COLO668 (cell line): ENCODE measurements around the gene CXCL5.
"Not testable (repeated sequence)": the region's sequence is repeated elsewhere in the genome, so short reads cannot be mapped to it uniquely, and the experiment has no call there.

Source experiments
- DNase-seq: peaks from one replicate; lab custom pipeline; 2025; ENCODE audit not compliant: unreplicated experiment; lab: John Stamatoyannopoulos, UW

The CXCL5 gene

GRCh38 chr4:73974352-73974751 lies 24.1 kb downstream of the CXCL5 start:
- DNase-seq, result no peak

DNA sequence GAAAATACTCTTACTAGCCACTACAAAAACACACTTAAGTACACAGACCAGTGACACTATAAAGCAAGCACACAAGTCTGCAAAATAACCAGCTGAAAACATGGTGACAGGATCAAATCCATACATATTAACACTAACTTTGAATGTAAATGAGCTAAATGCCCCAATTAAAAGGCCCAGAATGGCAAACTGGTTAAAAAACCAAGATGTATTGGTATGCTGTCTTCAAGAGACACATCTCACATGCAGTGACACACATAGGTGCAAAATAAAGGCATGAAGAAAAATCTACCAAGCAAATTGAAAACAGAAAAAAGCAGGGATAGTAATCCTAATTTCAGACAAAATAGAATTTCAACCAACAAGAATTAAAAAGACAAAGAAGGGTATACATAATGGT lies 27.5 kb downstream of the CXCL5 start:
- no peak for DNase-seq

GRCh38 chr4:73970011-73970410 lies 28.5 kb downstream of the CXCL5 start:
- no peak for DNase-seq

GRCh38 chr4:73967866-73968265 lies 30.6 kb downstream of the CXCL5 start:
- DNase-seq, result no peak

DNA sequence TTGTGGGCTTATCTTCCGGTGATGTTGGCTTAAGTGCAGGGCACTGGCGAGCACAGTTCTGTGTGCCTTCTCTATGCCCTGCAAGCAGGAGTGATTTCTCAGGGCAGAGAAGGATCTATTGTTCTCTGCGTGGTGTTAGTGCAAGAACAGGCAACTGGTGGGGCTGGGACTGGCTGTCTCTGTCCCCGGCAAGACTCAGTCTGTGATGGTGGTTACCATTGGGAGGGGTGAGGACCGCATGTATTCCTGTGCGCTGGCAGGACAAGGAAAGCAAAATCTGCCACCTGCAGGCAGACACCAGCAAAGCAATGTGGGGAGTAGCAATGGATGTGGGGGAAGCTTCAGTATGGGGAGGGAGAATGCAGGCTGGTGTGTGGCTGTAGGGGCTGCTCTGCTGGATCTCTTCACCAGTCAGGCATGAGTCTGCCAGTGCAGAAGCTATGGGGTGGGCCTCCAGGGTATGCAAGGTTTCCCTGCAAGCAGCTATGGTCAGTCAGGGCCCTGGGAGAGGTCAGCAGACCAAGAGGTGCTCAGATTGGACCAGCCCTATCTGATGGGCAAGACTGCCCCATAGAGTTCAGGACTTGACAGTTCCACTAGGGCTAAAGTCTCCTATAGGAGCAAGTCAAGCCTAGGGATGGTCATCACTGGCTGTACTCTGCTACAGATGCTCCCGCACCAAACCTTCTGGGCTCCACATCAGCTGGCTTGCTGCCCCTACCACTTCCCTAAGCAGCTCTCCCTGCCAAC lies 33.4 kb downstream of the CXCL5 start:
- DNase-seq, result no peak

GRCh38 chr4:73962724-73963123 lies 35.8 kb downstream of the CXCL5 start:
- no peak for DNase-seq

DNA sequence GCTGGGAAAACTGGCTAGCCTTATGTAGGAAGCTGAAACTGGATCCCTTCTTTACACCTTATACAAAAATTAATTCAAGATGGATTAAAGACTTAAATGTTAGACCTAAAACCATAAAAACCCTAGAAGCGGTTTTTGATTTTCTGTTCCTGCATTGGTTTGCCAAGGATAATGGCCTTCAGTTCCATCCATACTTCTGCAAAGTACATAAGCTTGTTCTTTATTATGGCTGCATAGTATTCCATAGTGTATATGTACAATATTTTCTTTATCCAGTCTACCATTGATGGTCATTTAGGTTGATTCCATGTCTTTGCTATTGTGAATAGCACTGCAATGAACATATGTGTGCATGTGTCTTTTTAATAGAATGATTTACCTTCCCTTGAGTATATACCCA lies 39.4 kb downstream of the CXCL5 start:
- DNase-seq, result not testable (repeated sequence)

- DNase-seq, result no peak
These were observed 46.1 kb downstream of the CXCL5 start for GRCh38 chr4:73952352-73952751.

DNA sequence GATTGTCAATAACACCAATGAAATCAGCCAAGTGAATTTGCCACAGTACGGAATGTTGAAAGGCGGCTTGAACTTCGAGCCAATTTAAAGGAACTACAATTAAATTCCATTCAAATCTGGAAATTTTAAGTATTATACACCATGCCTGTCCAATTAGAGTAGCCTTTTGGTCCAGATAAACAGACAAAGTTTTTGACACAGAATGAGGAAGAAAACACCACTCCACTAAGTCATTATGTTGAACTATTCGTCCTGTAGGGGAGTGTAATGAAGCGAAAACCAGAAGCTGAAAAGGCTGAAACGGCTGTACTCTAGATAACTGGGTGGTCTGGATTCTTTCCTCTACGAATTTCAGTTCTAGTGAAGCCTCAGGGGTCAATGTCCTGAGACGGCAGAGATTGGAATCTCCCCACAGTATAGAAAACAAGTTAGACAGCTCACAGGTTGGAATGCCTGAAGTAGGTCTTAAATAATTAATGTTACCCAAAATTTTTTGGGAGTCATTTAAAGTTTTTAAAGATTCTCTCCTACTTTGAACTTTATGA lies 48.0 kb downstream of the CXCL5 start:
- DNase-seq, result not testable (repeated sequence)

DNA sequence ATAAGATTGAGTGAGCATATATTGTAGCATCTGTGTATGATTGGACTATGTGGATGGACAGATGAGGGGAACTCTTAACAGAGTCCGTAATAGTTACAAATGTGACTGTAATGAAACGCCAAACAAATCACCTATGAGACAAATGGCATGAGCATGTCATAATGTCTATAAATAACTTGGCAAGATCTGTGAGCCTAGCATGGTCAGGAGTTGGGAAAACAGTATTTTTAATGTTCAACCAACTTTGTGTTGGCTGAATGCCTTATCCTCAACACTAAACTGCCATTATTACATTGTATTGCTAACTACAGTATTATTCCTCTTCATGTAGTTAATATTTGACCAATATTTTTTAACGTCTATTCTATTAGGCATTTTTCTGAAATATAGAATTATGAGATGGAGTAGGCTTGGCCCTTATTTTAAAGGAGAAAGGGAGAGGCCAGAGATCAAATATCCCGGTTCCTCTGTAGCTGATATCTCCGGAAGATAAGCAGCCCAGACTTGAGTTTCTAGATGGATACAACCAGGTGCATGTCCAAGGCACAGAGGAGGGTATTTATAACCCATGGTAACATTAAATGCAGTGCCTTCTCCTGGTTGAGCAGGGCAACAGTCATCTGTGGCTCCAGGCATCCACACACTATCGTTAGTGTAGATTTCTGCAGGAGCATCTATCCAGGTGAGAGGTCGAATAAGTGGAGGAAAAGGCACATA lies 49.3 kb downstream of the CXCL5 start:
- DNase-seq, result no peak

DNA sequence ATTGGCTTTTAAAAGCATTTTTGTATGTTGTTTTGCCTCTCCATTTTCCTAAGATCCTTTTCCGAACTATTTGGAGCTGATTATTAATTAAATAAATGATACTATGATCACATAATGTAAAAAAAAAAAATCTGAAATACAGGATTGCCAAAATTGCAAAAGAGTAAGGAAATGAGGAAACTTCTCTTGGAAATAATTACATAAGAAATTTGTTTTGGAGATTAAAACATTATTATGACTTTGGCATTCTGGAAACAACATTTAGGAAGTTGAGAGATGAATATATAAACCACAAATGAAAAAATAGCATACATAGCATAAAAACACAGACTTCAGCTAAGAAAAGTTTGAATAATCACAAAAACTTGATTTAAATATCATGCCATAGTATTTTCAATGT lies 50.2 kb downstream of the CXCL5 start:
- no peak for DNase-seq

DNA sequence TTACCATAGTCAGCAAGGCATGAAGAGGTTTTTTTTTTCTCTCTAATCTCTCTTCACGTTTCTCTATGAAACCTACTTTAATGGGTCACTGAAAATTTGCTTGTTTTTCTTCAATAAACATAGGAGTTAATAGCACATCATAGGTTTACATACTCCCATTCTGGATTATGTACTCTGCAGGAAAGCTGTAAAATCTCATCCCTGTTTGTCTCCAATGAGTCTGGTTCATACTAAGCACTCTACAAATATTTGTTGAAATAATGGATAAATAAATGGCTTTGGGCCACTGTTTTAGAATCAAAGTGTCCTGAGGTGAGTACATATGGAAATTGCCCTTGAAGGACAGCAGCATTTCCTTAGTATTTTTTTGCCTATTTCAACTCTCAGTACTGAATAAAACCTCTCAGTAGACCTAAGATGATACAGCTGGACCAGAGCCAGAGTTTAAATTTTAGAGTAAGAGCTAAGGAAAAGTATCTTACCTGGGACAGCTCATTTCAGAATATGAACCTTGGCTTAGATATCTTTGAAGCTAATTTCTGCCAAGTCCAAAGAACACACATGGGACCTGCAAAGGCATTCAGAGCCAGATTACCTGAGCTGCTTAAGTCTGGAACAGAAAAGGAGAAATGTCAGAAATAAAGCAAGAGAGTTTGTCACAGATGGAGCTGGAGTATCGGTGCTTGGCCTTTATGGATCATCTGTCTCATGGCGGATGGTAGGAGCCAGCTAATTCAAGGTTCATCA lies 51.1 kb downstream of the CXCL5 start:
- DNase-seq, result no peak

DNA sequence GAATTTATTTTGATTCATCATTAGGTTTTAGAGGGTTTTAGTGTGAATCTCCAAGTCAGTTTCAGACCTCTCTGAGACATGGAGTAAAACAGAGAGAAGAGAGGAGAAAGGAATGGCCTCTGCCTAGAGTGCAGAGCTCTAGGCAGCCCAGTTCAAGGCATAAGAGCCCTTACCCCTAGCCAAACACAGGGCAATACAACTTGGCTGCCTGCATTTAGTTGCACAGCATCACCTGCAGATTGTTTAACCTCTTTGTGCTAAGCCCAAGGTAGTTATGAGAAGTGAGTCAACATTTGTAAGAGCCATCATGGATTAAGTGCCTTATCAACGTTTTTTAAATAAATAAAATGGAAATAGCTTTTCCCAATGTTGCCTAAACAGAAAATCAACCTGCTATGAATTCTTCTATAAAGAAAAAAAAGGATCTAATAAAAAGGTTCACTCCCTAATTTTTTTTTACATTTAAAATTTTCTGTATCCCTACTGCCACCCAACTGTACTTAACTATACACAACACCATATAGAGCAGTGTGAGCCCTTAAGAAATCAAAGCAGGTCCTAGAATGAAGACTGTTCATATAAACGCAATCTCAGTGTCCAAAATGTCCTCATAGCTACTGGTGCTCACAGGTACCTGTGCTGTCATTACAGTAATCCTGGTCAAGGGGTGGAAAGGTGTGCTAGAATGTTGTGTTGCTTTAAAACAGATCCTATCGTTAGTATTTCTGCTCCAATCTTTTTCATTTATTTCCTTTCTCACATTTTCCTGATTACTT lies 52.6 kb downstream of the CXCL5 start:
- DNase-seq, result no peak
